BLaER1 treated with 17β-estradiol and CSF1 and Interleukin-3, amounts not matched to agents 10 nM and 100 nM (cell line): ENCODE results near the gene RNH1.
"Not testable (repeated sequence)": the region's sequence is repeated elsewhere in the genome, so short reads cannot be mapped to it uniquely, and the experiment has no call there.

Experiments
- H3K27ac ChIP-seq, 11 experiments: shearing (Covaris generic); formaldehyde crosslinking; 2 replicates each; pipeline ENCODE4 v1.8.1; 2022
- H3K27me3 ChIP-seq, 11 experiments: shearing (Covaris generic); formaldehyde crosslinking; 2 replicates each; pipeline ENCODE4 v1.8.1; 2022
- H3K36me3 ChIP-seq, 11 experiments: shearing (Covaris generic); formaldehyde crosslinking; 2 replicates each; pipeline ENCODE4 v1.8.1; 2022
- H3K4me1 ChIP-seq, 10 experiments: shearing (Covaris generic); formaldehyde crosslinking; 2 replicates each; pipeline ENCODE4 v1.8.1; 2022
- H3K4me2 ChIP-seq, 11 experiments: shearing (Covaris generic); formaldehyde crosslinking; 2 replicates each; pipeline ENCODE4 v1.8.1; 2022
- H3K4me3 ChIP-seq, 10 experiments: shearing (Covaris generic); formaldehyde crosslinking; 2 replicates each; pipeline ENCODE4 v1.8.1; 2022
- H3K9ac ChIP-seq, 11 experiments: shearing (Covaris generic); formaldehyde crosslinking; 2 replicates each; pipeline ENCODE4 v1.8.1; 2022
- H3K9me3 ChIP-seq, 11 experiments: shearing (Covaris generic); formaldehyde crosslinking; replicated peaks in 1 of 11; 2 replicates each; pipeline ENCODE4 v1.8.1; 2022
- H4K20me1 ChIP-seq, 11 experiments: shearing (Covaris generic); formaldehyde crosslinking; 2 replicates each; pipeline ENCODE4 v1.8.1; 2022
- Cebpa-rat ChIP-seq, 11 experiments: shearing (Covaris generic); IDR thresholded peaks; 2 replicates each; pipeline ENCODE4 v1.8.1; 2022

Gene RNH1

GRCh38 chr11:472816-473215, 34.2 kb downstream of the RNH1 start:
- peaks cover 0 to 95% (median 56%) of the 10 kb centered on the region in 11 experiments; a peak in 15 of 22 replicates for H4K20me1 ChIP-seq
- H3K9ac ChIP-seq, result 0 out of 22 replicates have a peak overlapping the region, but pooled peaks of 1 of the 11 experiments have one; percentile 4
- no peaks in the 10 kb centered on the region for H3K27me3 ChIP-seq
- no peak overlapping the region for H3K4me2 ChIP-seq
- no peaks in the 10 kb centered on the region for H3K9me3 ChIP-seq
- peaks cover 14 to 59% (median 32%) of the 10 kb centered on the region in 11 experiments; a peak in 20 of 22 replicates for H3K36me3 ChIP-seq
- H3K27ac ChIP-seq, result no peak overlapping the region
- no peak overlapping the region for H3K4me3 ChIP-seq
- peaks cover 0 to 44% (median 6%) of the 10 kb centered on the region in 10 experiments; a peak in 13 of 20 replicates for H3K4me1 ChIP-seq
- TF ChIP-seq Cebpa-rat (IDR thresholded peaks at IDR 0.05), result no peak

GRCh38 chr11:472272-472671, 34.8 kb downstream of the RNH1 start:
- TF ChIP-seq Cebpa-rat (IDR thresholded peaks at IDR 0.05), result no peak
- H3K36me3 ChIP-seq, result peaks cover 14 to 56% (median 33%) of the 10 kb centered on the region in 11 experiments; a peak in 21 of 22 replicates

GRCh38 chr11:471468-472145, 35.4 kb downstream of the RNH1 start:
- Histone ChIP-seq H3K36me3 (peaks cover 14 to 56% (median 36%) of the 10 kb centered on the region in 11 experiments; a peak in 21 of 22 replicates), H3K9me3 (no peaks in the 10 kb centered on the region), H3K27ac (peak overlapping the region in 1 of 11 experiments; percentile 38; a peak in 2 of 22 replicates), H3K4me2 (peak overlapping the region in 1 of 11 experiments; percentile 35; a peak in 1 of 22 replicates), H3K4me1 (peaks cover under 1 to 56% (median 10%) of the 10 kb centered on the region in 10 experiments; a peak in 17 of 20 replicates), H3K4me3 (no peak overlapping the region), H4K20me1 (peaks cover 0 to 94% (median 48%) of the 10 kb centered on the region in 11 experiments; a peak in 15 of 22 replicates), H3K9ac (peak overlapping the region in 2 of 11 experiments; percentile 29 to 48; a peak in 2 of 22 replicates), H3K27me3 (no peaks in the 10 kb centered on the region)
- no peak for TF ChIP-seq Cebpa-rat (IDR thresholded peaks at IDR 0.05)

More at GRCh38 chr11:472272-472671, 34.8 kb downstream of the RNH1 start:
- no peak overlapping the region for H3K4me3 ChIP-seq
- H3K27ac ChIP-seq, result no peak overlapping the region
- H4K20me1 ChIP-seq, result peaks cover 0 to 95% (median 54%) of the 10 kb centered on the region in 11 experiments; a peak in 15 of 22 replicates
- H3K4me2 ChIP-seq, result peak overlapping the region in 1 of 11 experiments; percentile 35; a peak in 1 of 22 replicates
- no peaks in the 10 kb centered on the region for H3K27me3 ChIP-seq
- H3K9ac ChIP-seq, result peak overlapping the region in 4 of 11 experiments; percentile 4 to 48 (median 21); a peak in 2 of 22 replicates
- peaks cover 0 to 49% (median 6%) of the 10 kb centered on the region in 10 experiments; a peak in 13 of 20 replicates for H3K4me1 ChIP-seq
- no peaks in the 10 kb centered on the region for H3K9me3 ChIP-seq

- H3K27me3 ChIP-seq, result no peaks in the 10 kb centered on the region
- H3K4me1 ChIP-seq, result peaks cover 8 to 69% (median 23%) of the 10 kb centered on the region in 10 experiments; a peak in 19 of 20 replicates
- peak overlapping the region in 4 of 11 experiments; percentile 2 to 82 (median 51); a peak in 6 of 22 replicates for H3K4me2 ChIP-seq
- no peak for TF ChIP-seq Cebpa-rat (IDR thresholded peaks at IDR 0.05)
- no peaks in the 10 kb centered on the region for H3K9me3 ChIP-seq
- H4K20me1 ChIP-seq, result peaks cover 0 to 94% (median 32%) of the 10 kb centered on the region in 11 experiments; a peak in 15 of 22 replicates
- peak overlapping the region in 5 of 11 experiments; percentile 9 to 79 (median 52); a peak in 9 of 22 replicates for H3K27ac ChIP-seq
- no peak overlapping the region; a peak in 1 of 20 replicates for H3K4me3 ChIP-seq
- peak overlapping the region in 5 of 11 experiments; percentile 3 to 79 (median 38); a peak in 6 of 22 replicates for H3K9ac ChIP-seq
- H3K36me3 ChIP-seq, result peaks cover 16 to 54% (median 29%) of the 10 kb centered on the region in 11 experiments
Measured at GRCh38 chr11:469684-470560, 37.1 kb downstream of the RNH1 start.

- peak overlapping the region in 3 of 11 experiments; percentile 43 to 82 (median 59); a peak in 6 of 22 replicates for H3K4me2 ChIP-seq
- peaks cover 0 to 93% (median 32%) of the 10 kb centered on the region in 11 experiments; a peak in 15 of 22 replicates for H4K20me1 ChIP-seq
- H3K9me3 ChIP-seq, H3K27me3 ChIP-seq, H3K4me3 ChIP-seq: not testable (repeated sequence)
- H3K27ac ChIP-seq, result peak overlapping the region in 5 of 11 experiments; percentile 9 to 79 (median 52); a peak in 8 of 22 replicates
- H3K36me3 ChIP-seq, result peaks cover 22 to 59% (median 33%) of the 10 kb centered on the region in 11 experiments
- H3K9ac ChIP-seq, result peak overlapping the region in 3 of 11 experiments; percentile 38 to 79 (median 58); a peak in 6 of 22 replicates
- H3K4me1 ChIP-seq, result peaks cover 8 to 69% (median 23%) of the 10 kb centered on the region in 10 experiments; a peak in 19 of 20 replicates
Measured at GRCh38 chr11:469026-469683, 37.9 kb downstream of the RNH1 start.

- Histone ChIP-seq H3K27me3 (no peaks in the 10 kb centered on the region), H3K9me3 (no peaks in the 10 kb centered on the region), H3K9ac (peak overlapping the region in 1 of 11 experiments; percentile 79; a peak in 1 of 22 replicates), H3K4me2 (peak overlapping the region in 1 of 11 experiments; percentile 82; a peak in 1 of 22 replicates), H3K4me3 (no peak overlapping the region), H3K27ac (peak overlapping the region in 3 of 11 experiments; percentile 52 to 79 (median 57); a peak in 3 of 22 replicates), H3K36me3 (peaks cover 21 to 60% (median 36%) of the 10 kb centered on the region in 11 experiments), H3K4me1 (peaks cover 8 to 69% (median 23%) of the 10 kb centered on the region in 10 experiments; a peak in 19 of 20 replicates), H4K20me1 (peaks cover 0 to 92% (median 26%) of the 10 kb centered on the region in 11 experiments; a peak in 15 of 22 replicates)
- no peak for TF ChIP-seq Cebpa-rat (IDR thresholded peaks at IDR 0.05)
Measured at GRCh38 chr11:468493-468892, 38.5 kb downstream of the RNH1 start.

- no peak for TF ChIP-seq Cebpa-rat (IDR thresholded peaks at IDR 0.05)
- no peak overlapping the region for H3K27ac ChIP-seq
Measured at GRCh38 chr11:468036-468435, 39.0 kb downstream of the RNH1 start.

More at GRCh38 chr11:468036-468435, 39.0 kb downstream of the RNH1 start:
- H3K9me3 ChIP-seq, result no peaks in the 10 kb centered on the region
- H3K4me3 ChIP-seq, result no peak overlapping the region
- H3K27me3 ChIP-seq, result no peaks in the 10 kb centered on the region
- H3K4me2 ChIP-seq, result 0 out of 22 replicates have a peak overlapping the region, but pooled peaks of 1 of the 11 experiments have one; percentile 82
- peaks cover 8 to 69% (median 23%) of the 10 kb centered on the region in 10 experiments; a peak in 19 of 20 replicates for H3K4me1 ChIP-seq
- H3K9ac ChIP-seq, result peak overlapping the region in 1 of 11 experiments; percentile 79; a peak in 1 of 22 replicates
- peaks cover 18 to 55% (median 33%) of the 10 kb centered on the region in 11 experiments for H3K36me3 ChIP-seq
- H4K20me1 ChIP-seq, result peaks cover 0 to 92% (median 22%) of the 10 kb centered on the region in 11 experiments; a peak in 15 of 22 replicates
